GM08714 (cell line): ENCODE results near the gene DUS1L.

ENCODE experiments used
- H3K4me3 ChIP-seq: fragments of 200-500 bp; sonication (Bioruptor generic); 2 replicates; pipeline ENCODE4 v1.5.1; 2014; ENCODE audit warnings: mild to moderate bottlenecking, low read length, inconsistent platforms
- ZNF274 ChIP-seq: IDR thresholded peaks from 2 replicates; pipeline ENCODE4 v1.6.1; 2012; ENCODE audit warnings: mild to moderate bottlenecking, low read depth, low read length

Gene DUS1L

GRCh38 chr17:82097184-82097918, 31.7 kb upstream of the DUS1L start:
- no peak for TF ChIP-seq ZNF274
- H3K4me3 ChIP-seq, result peak overlapping the region; percentile 78

- peak overlapping the region; percentile 78 for H3K4me3 ChIP-seq
- TF ChIP-seq ZNF274, result no peak
Measured at GRCh38 chr17:82096709-82097183, 31.1 kb upstream of the DUS1L start.

- no peak for TF ChIP-seq ZNF274
- peak overlapping the region; percentile 78; the same call in 1 of the 2 replicates for H3K4me3 ChIP-seq
Measured at GRCh38 chr17:82095777-82096708, 30.4 kb upstream of the DUS1L start.

GRCh38 chr17:82094931-82095776, 29.6 kb upstream of the DUS1L start:
- no peak for TF ChIP-seq ZNF274
- H3K4me3 ChIP-seq, result no peak overlapping the region

- TF ChIP-seq ZNF274, result no peak
- no peak overlapping the region for H3K4me3 ChIP-seq
Measured at GRCh38 chr17:82092995-82093751, 27.6 kb upstream of the DUS1L start.

- H3K4me3 ChIP-seq, result no peak overlapping the region
- no peak for TF ChIP-seq ZNF274
Measured at GRCh38 chr17:82092628-82092994, 27.0 kb upstream of the DUS1L start.

- TF ChIP-seq ZNF274, result no peak
- no peak overlapping the region for H3K4me3 ChIP-seq
Measured at GRCh38 chr17:82092094-82092586, 26.5 kb upstream of the DUS1L start.

- no peak for TF ChIP-seq ZNF274
- H3K4me3 ChIP-seq, result no peak overlapping the region
Measured at GRCh38 chr17:82091264-82092066, 25.9 kb upstream of the DUS1L start.

GRCh38 chr17:82090549-82091263, 25.1 kb upstream of the DUS1L start:
- TF ChIP-seq ZNF274, result no peak
- H3K4me3 ChIP-seq, result no peak overlapping the region

GRCh38 chr17:82089723-82090548, 24.3 kb upstream of the DUS1L start:
- H3K4me3 ChIP-seq, result no peak overlapping the region
- TF ChIP-seq ZNF274, result no peak
